SK-N-SH treated with all-trans-retinoic acid at 6 μM for 48 hours (cell line): ENCODE measurements around the gene RPL27A.

Experiments used
- ATAC-seq: fragments of 200-7000 bp; cut with Tn5 transposase; 3 replicates; pipeline ENCODE4 v1.9.1; 2020; ENCODE audit warnings: mild to moderate bottlenecking, moderate library complexity
- BACH2 ChIP-seq: fragments of 250-450 bp; sonication (Bioruptor Pico); IDR thresholded peaks from 2 replicates; pipeline ENCODE4 v1.9.0; 2021; ENCODE audit warnings: mild to moderate bottlenecking, borderline replicate concordance
- CREB5 ChIP-seq: fragments of 250-450 bp; sonication (Bioruptor Pico); IDR thresholded peaks from 2 replicates; pipeline ENCODE4 v1.5.1; 2020; ENCODE audit warnings: low read depth, mild to moderate bottlenecking, moderate library complexity
- CSDC2 ChIP-seq: fragments of 250-450 bp; sonication (Bioruptor Pico); IDR thresholded peaks from 2 replicates; pipeline ENCODE4 v1.5.0; 2020; ENCODE audit warnings: mild to moderate bottlenecking, moderate library complexity
- CSRNP3 ChIP-seq: fragments of 250-450 bp; sonication (Bioruptor Pico); IDR thresholded peaks from 2 replicates; pipeline ENCODE4 v1.5.1; 2021; ENCODE audit warnings: mild to moderate bottlenecking, moderate library complexity
- ESRRG ChIP-seq: fragments of 250-450 bp; sonication (Bioruptor Pico); IDR thresholded peaks from 2 replicates; pipeline ENCODE4 v1.6.1; 2021; ENCODE audit warnings: mild to moderate bottlenecking
- GLIS3 ChIP-seq: fragments of 250-450 bp; sonication (Bioruptor Pico); IDR thresholded peaks from 2 replicates; pipeline ENCODE4 v1.5.0; 2020; ENCODE audit warnings: mild to moderate bottlenecking, moderate library complexity
- ISL1 ChIP-seq: fragments of 250-450 bp; sonication (Bioruptor Pico); IDR thresholded peaks from 2 replicates; pipeline ENCODE4 v2.1.2; 2022; ENCODE audit warnings: mild to moderate bottlenecking, moderate library complexity
- OSR1 ChIP-seq: fragments of 250-450 bp; sonication (Bioruptor Pico); IDR thresholded peaks from 2 replicates; pipeline ENCODE4 v1.8.0; 2022; ENCODE audit warnings: moderate library complexity, mild to moderate bottlenecking, inconsistent platforms
- PATZ1 ChIP-seq: fragments of 250-450 bp; sonication (Bioruptor Pico); IDR thresholded peaks from 2 replicates; pipeline ENCODE4 v1.8.0; 2020; ENCODE audit warnings: mild to moderate bottlenecking, moderate library complexity, borderline replicate concordance
- POU6F1 ChIP-seq: fragments of 250-450 bp; sonication (Bioruptor Pico); IDR thresholded peaks from 2 replicates; pipeline ENCODE4 v1.8.0; 2021; ENCODE audit warnings: low read depth, mild to moderate bottlenecking, moderate library complexity, borderline replicate concordance
- PPARA ChIP-seq: fragments of 250-450 bp; sonication (Bioruptor Pico); IDR thresholded peaks from 2 replicates; pipeline ENCODE4 v1.5.0; 2020; ENCODE audit warnings: mild to moderate bottlenecking, borderline replicate concordance
- RARB ChIP-seq: fragments of 250-450 bp; sonication (Bioruptor Pico); IDR thresholded peaks from 2 replicates; pipeline ENCODE4 v1.8.0; 2021; ENCODE audit warnings: mild to moderate bottlenecking, moderate library complexity
- SNAI2 ChIP-seq: fragments of 250-450 bp; sonication (Bioruptor Pico); IDR thresholded peaks from 2 replicates; pipeline ENCODE4 v1.5.0; 2020; ENCODE audit warnings: mild to moderate bottlenecking, moderate library complexity
- TCF4 ChIP-seq: fragments of 250-450 bp; sonication (Bioruptor Pico); IDR thresholded peaks from 2 replicates; pipeline ENCODE4 v1.8.0; 2021; ENCODE audit warnings: mild to moderate bottlenecking, moderate library complexity, borderline replicate concordance
- TSHZ2 ChIP-seq: fragments of 250-450 bp; sonication (Bioruptor Pico); IDR thresholded peaks from 2 replicates; pipeline ENCODE4 v1.5.0; 2020; ENCODE audit warnings: mild to moderate bottlenecking, moderate library complexity
- ZC3H10 ChIP-seq: fragments of 250-450 bp; sonication (Bioruptor Pico); IDR thresholded peaks from 2 replicates; pipeline ENCODE4 v1.5.1; 2021; ENCODE audit warnings: mild to moderate bottlenecking, moderate library complexity
- ZFP3 ChIP-seq: fragments of 250-450 bp; sonication (Bioruptor Pico); IDR thresholded peaks from 2 replicates; pipeline ENCODE4 v1.5.0; 2020; ENCODE audit warnings: mild to moderate bottlenecking, moderate library complexity
- ZFP30 ChIP-seq: fragments of 450-650 bp; formaldehyde crosslinking; IDR thresholded peaks from 2 replicates; pipeline ENCODE4 v1.5.0; 2022; ENCODE audit warnings: mild to moderate bottlenecking, moderate library complexity
- ZNF565 ChIP-seq: fragments of 450-650 bp; formaldehyde crosslinking; conservative IDR thresholded peaks from 2 replicates; pipeline ENCODE4 v1.5.0; 2020; ENCODE audit warnings: low read depth, mild to moderate bottlenecking, moderate library complexity
- ZNF70 ChIP-seq: fragments of 450-650 bp; formaldehyde crosslinking; IDR thresholded peaks from 2 replicates; pipeline ENCODE4 v1.5.0; 2020; ENCODE audit warnings: mild to moderate bottlenecking, moderate library complexity
- ZNF8 ChIP-seq: fragments of 450-650 bp; formaldehyde crosslinking; IDR thresholded peaks from 2 replicates; pipeline ENCODE4 v1.5.0; 2020; ENCODE audit warnings: mild to moderate bottlenecking, moderate library complexity

The RPL27A gene

GRCh38 chr11:8642196-8642841, 40.3 kb upstream of the RPL27A start (continued):
- TF ChIP-seq OSR1 (CRISPR knock-in tag) (no peak), ESRRG (no peak)

GRCh38 chr11:8646873-8647272, 35.7 kb upstream of the RPL27A start:
- ATAC-seq: no peak
- TF ChIP-seq ZNF8 (CRISPR knock-in tag): no peak
- no peak for TF ChIP-seq TCF4 (CRISPR knock-in tag)
- no peak for TF ChIP-seq PATZ1 (CRISPR knock-in tag)
- TF ChIP-seq TSHZ2 (CRISPR knock-in tag): no peak
- no peak for TF ChIP-seq CREB5 (CRISPR knock-in tag)
- no peak for TF ChIP-seq ZNF70 (CRISPR knock-in tag)
- TF ChIP-seq PPARA (CRISPR knock-in tag): no peak
- no peak for TF ChIP-seq OSR1 (CRISPR knock-in tag)
- no peak for TF ChIP-seq ZC3H10 (CRISPR knock-in tag)
- no peak for TF ChIP-seq SNAI2 (CRISPR knock-in tag)
- TF ChIP-seq CSRNP3 (CRISPR knock-in tag): no peak
- TF ChIP-seq ZFP3 (CRISPR knock-in tag): no peak
- TF ChIP-seq POU6F1 (CRISPR knock-in tag): no peak
- TF ChIP-seq BACH2 (CRISPR knock-in tag): no peak
- no peak for TF ChIP-seq ZFP30 (CRISPR knock-in tag)
- TF ChIP-seq ZNF565 (CRISPR knock-in tag): no peak
- TF ChIP-seq CSDC2 (CRISPR knock-in tag): no peak
- TF ChIP-seq GLIS3: no peak
- TF ChIP-seq ESRRG: no peak
- TF ChIP-seq ISL1 (CRISPR knock-in tag): no peak

- peak; percentile 82 for ATAC-seq
- no peak for TF ChIP-seq ZNF8 (CRISPR knock-in tag)
- no peak for TF ChIP-seq OSR1 (CRISPR knock-in tag)
- TF ChIP-seq ZNF70 (CRISPR knock-in tag): no peak
- no peak for TF ChIP-seq TCF4 (CRISPR knock-in tag)
- TF ChIP-seq ZC3H10 (CRISPR knock-in tag): no peak
- no peak for TF ChIP-seq ESRRG
- TF ChIP-seq PATZ1 (CRISPR knock-in tag): no peak
- TF ChIP-seq ZFP3 (CRISPR knock-in tag): no peak
- TF ChIP-seq ISL1 (CRISPR knock-in tag): no peak
- no peak for TF ChIP-seq SNAI2 (CRISPR knock-in tag)
- no peak for TF ChIP-seq ZNF565 (CRISPR knock-in tag)
- TF ChIP-seq CREB5 (CRISPR knock-in tag): no peak
- no peak for TF ChIP-seq CSDC2 (CRISPR knock-in tag)
- TF ChIP-seq RARB (CRISPR knock-in tag): no peak
- no peak for TF ChIP-seq TSHZ2 (CRISPR knock-in tag)
- no peak for TF ChIP-seq BACH2 (CRISPR knock-in tag)
Observed at GRCh38 chr11:8649361-8649760, 33.2 kb upstream of the RPL27A start.
